ENCODE data around the gene CD27. TPM values are rescaled to one million over a fixed set of nuclear protein-coding genes. Genes with fewer than 3 reads are reported as not detected.

Gene CD27
- total and polyA plus RNA-seq, 2 experiments from 2014 or later, result 0.53 TPM; not detected in 1

- TF ChIP-seq CTCF (conservative IDR thresholded peaks at IDR 0.05; ENCODE audit: low read depth in 2 of 2) (no peak), JUNB (IDR thresholded peaks at IDR 0.05; ENCODE audit: unreplicated experiment) (no peak), CREB1 (CRISPR knock-in tag; IDR thresholded peaks at IDR 0.05; ENCODE audit: low read depth) (no peak), EZH2 (IDR thresholded peaks at IDR 0.05; ENCODE audit: low read depth, unreplicated experiment) (no peak), POLR2AphosphoS5 (IDR thresholded peaks at IDR 0.05; ENCODE audit: low read depth) (no peak), REST (IDR thresholded peaks at IDR 0.05; ENCODE audit: unreplicated experiment) (no peak), ETS1 (IDR thresholded peaks at IDR 0.05) (no peak)
Measured at GRCh38 chr12:6405963-6406362, 38.8 kb upstream of the CD27 start (continued).

GRCh38 chr12:6407236-6407954, 37.4 kb upstream of the CD27 start:
- H3K9me2 ChIP-seq (ENCODE audit: insufficient read depth), result no peaks in the 10 kb centered on the region
- no peak overlapping the region for H3K4me2 ChIP-seq
- no peaks in the 10 kb centered on the region for H3K79me2 ChIP-seq (replicated peaks; ENCODE audit: insufficient read depth)
- H4K20me1 ChIP-seq (replicated peaks; ENCODE audit: insufficient read depth), result no peaks in the 10 kb centered on the region
- no peaks in the 10 kb centered on the region for H3K27me3 Mint-ChIP-seq (ENCODE audit: insufficient read depth, low read depth, poor library complexity)
- no peaks in the 10 kb centered on the region for H3K4me1 ChIP-seq (ENCODE audit: insufficient read depth)
- no peak overlapping the region for H3K27ac Mint-ChIP-seq
- no peaks in the 10 kb centered on the region for H3K36me3 Mint-ChIP-seq (ENCODE audit: low read depth)
- H3K27ac ChIP-seq (ENCODE audit: low read depth), result no peak overlapping the region
- no peak overlapping the region for H3K4me3 ChIP-seq
- no peak overlapping the region for H2AFZ ChIP-seq
- no peak for ATAC-seq
- H3K9me3 Mint-ChIP-seq, result no peaks in the 10 kb centered on the region
- H3K36me3 ChIP-seq (ENCODE audit: insufficient read depth), result no peaks in the 10 kb centered on the region
- H3K4me3 Mint-ChIP-seq, result no peak overlapping the region
- H3K4me1 Mint-ChIP-seq, result no peaks in the 10 kb centered on the region
- H3F3A ChIP-seq (replicated peaks; ENCODE audit: low read depth), result no peaks in the 10 kb centered on the region
- no peaks in the 10 kb centered on the region for H3K27me3 ChIP-seq (ENCODE audit: insufficient read depth)
- DNase-seq (ENCODE audit: low spot score), result no peak
- TF ChIP-seq STAT1 (IDR thresholded peaks at IDR 0.05; ENCODE audit: unreplicated experiment), result no peak
- no peak for TF ChIP-seq EZH2 (IDR thresholded peaks at IDR 0.05; ENCODE audit: low read depth, unreplicated experiment)
- TF ChIP-seq ZNF114 (CRISPR knock-in tag; IDR thresholded peaks at IDR 0.05), result no peak
- no peak for TF ChIP-seq ZNF462 (CRISPR knock-in tag; IDR thresholded peaks at IDR 0.05)
- TF ChIP-seq ETS1 (IDR thresholded peaks at IDR 0.05), result no peak
- TF ChIP-seq POLR2AphosphoS5 (IDR thresholded peaks at IDR 0.05; ENCODE audit: low read depth), result no peak
